ENCODE measurements around the gene STARD3.
A peak's percentile ranks its signal among the peaks of the same experiment; 100 is the strongest.

The STARD3 gene

DNA sequence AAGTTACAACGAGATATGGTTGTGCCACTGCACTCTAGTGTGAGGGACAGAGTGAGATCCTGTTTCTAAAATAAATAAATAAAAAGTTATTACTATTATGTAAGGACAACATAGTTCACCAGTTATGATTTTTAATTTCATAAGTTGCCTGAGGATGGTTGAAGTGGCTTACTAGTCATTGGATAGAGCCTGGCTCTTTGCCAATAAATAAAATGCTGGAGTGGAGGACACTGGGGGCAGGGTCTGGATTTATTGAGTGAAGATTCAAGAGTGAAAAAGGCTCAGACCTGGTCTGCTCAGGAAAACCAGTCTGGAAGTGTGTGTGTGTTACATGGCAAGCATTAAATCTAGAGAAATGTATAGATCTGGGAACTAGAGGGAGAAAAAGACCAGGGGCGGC is 2.1 kb downstream of the STARD3 start:
- DNase-seq: no peak

DNA sequence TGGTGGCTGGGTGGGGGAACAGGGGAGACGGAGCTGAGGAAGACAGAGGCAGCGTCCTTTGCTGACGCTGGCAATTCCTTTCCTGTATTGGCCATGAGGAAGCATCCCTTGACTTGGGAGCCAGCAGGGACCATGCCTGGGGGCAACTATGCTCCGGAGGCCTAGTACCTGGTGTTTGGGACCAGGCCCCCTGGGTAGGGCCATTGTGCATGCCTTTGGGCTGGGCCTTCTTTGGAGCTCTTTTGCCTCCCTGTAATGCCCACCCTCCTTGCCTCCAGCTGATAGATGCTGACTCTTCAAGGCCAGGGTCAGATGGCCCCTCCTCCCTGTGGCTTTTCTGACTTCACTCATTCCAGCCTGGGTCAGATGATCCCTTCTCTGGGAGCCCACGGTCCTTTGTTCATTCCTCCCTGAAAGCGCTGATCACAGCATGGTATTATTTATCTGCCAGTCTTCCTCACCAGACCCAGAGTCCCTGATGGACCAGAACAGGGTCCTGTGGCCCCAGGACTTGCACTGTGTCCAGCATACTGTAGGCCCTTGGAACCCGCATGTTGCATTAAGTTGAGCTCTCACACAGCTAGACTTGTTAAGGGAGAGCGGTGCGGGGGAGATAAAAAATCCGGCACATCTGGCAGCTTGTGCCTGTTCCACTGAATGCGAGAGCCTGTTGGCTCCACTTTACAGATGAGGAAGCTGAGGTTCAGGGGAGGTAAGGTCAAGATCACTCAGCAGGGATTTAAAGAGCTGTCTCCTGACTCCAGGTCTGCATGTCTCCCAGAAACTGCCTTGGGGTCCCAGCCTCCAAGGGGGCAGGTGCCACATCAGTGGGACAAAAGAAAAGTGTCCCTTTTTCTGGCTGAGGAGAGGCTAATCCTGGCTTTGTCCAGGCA is 2.9 kb downstream of the STARD3 start:
- no peak for DNase-seq

GRCh38 chr17:39640591-39641031 is 3.7 kb downstream of the STARD3 start:
- no peak for DNase-seq

- DNase-seq: no peak
Observed at GRCh38 chr17:39641097-39641496, 4.2 kb downstream of the STARD3 start.

DNA sequence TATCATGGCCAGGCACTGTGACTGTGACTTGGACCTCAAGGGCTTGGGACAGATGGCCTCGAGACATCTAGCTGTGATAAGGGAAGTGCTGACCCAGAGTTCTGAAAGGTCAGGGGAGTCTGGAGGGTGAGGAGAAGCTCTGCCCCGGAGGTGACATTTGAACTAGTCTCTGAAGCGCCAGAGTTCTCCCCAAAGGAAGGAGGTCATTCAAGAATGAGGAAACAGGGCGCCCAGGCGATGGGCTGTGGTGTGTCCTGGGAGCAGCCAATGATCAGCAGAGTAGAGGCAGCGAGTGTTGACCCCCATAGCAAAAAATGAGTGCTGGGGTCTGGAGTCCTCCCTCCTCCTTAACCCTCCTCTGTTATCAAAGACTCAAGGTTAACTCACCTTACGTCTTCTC is 4.9 kb downstream of the STARD3 start:
- DNase-seq: no peak

DNA sequence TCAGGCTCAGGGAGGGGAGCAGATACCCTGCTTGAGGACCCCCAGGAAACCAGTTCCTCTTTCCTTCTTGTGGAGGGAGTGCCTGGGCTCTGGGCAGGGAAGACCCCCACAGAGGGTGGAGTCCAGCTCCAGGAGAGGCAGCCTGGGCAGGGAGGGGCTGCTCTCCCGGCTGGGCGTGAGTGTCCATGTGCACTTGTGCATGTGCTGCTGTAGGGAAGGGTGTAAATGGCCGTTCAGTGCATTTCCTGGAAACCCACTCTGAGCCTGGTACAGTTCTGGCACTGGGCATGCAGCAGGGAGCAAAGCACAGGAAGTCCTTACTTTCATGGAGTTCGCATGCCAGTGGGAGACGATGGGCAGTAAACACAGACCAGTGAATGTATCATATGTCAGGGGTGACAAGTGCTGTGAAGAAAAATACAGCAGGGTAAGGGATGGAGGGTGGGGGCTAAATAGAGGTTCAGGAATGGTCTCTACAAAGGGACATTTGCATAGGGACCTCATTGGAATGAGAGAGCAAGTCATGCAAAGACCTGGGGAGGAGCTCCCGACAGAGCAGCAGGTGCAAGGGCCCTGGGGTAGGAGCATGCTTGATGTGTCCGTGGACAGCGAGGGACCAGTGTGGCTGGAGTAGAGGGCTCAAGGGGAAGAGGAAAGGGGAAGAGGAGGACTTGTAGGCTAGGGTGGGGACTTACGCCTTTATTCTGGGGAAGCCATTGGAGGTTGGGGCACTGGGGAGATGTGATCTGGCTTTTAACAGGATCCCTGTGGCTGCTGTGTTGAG is 5.5 kb downstream of the STARD3 start:
- no peak for DNase-seq

DNA sequence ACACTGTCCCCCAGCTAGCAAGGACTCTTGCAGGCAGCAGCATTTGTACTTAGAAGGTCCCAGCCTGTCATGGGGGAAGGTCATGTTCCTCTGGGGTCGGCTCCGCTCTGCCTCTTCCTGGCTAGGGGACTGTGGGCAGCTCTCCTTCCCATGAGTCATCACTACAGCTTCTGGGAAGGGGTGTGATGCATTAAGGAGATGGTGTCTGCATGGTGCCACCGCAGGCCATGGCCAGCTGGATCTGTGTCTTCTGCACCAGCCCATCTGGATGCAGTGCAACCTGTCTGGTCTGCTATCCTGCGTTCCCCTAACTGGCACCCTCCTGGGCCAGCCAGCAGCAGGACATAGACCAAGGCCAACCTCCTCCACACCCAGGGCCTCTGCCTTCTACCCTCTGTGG is 6.3 kb downstream of the STARD3 start:
- peak in 1 of 2 donors; percentile 12 for DNase-seq

DNA sequence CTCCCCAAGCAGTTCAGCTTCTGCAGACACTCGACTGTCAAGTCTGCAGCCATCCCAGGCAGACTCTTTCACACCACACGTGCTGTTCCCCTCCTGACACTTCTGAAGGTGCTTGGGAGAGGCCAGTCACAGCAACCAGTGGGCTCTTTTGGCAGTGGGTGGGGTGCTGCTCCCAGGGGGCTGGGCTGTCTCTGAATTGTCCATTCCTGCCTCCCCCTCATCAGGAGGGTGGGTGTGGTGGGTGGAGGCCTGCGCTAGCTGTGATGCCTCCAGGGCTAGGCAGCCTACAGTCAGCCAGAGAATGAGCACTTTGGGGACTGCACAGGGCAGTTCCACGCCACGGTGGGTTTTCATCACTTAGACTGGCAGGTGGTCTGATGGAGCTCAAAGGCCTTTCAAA is 10.3 kb downstream of the STARD3 start:
- DNase-seq: no peak

DNA sequence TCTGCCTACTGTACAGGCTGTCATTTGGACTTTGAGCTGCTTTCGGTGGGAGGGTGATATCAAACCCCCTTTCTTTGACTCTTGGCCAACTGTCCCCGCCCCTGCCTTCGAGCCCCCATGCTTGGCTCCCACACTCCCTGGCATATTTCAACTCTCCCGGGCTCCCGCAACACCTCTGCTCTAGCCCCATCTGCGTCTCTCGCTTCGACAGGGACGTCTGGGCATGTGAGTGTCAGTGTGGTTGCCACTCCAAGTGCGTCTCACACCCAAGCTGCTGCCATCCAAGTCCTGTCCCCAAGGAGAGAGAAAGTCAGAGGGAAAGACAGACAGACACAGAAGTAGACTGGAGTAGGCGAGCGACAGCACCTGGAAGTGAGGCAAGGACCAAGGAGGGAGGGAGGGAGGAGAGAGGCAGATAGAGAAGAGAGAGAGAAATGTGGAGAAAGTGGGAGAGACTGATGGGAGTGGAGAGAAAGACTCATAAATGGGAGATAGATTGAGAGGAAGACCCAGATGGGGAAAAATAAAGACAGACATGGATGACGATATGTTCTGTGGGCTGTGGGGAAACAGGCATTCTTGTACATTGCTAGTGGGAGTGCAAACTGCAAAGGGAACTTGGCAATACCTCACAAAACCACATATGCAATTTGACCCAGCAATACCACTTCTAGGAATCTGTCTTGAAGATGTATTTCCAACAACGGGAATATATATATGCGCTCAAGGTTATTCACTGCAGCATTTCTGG is 11.8 kb downstream of the STARD3 start:
- DNase-seq: no peak

- DNase-seq: no peak
Observed at GRCh38 chr17:39650121-39650579, 13.2 kb downstream of the STARD3 start.

GRCh38 chr17:39651923-39652586 is 15.1 kb downstream of the STARD3 start:
- DNase-seq: no peak

- no peak for DNase-seq
Observed at GRCh38 chr17:39652587-39653315, 15.8 kb downstream of the STARD3 start.

DNA sequence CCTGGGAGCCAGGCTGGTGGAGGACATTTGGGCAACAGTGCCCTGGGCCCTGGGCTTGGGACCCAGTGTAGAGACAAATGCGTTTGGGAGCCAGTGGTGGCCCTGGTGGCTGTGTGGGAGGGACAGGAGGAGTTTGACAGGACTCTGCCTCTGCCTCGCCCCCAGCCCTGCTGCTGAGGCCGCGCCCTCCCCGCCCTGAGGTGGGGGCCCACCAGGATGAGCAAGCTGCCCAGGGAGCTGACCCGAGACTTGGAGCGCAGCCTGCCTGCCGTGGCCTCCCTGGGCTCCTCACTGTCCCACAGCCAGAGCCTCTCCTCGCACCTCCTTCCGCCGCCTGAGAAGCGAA is 16.3 kb downstream of the STARD3 start:
- no peak for DNase-seq

- DNase-seq: peak in 1 of 2 donors; percentile 31
Observed at GRCh38 chr17:39653662-39654331, 16.9 kb downstream of the STARD3 start.

- DNase-seq: no peak
Observed at GRCh38 chr17:39655105-39655504, 18.2 kb downstream of the STARD3 start.

GRCh38 chr17:39658346-39658745 is 21.4 kb downstream of the STARD3 start:
- no peak for DNase-seq

- no peak for DNase-seq
Observed at GRCh38 chr17:39658760-39659159, 21.8 kb downstream of the STARD3 start.

DNA sequence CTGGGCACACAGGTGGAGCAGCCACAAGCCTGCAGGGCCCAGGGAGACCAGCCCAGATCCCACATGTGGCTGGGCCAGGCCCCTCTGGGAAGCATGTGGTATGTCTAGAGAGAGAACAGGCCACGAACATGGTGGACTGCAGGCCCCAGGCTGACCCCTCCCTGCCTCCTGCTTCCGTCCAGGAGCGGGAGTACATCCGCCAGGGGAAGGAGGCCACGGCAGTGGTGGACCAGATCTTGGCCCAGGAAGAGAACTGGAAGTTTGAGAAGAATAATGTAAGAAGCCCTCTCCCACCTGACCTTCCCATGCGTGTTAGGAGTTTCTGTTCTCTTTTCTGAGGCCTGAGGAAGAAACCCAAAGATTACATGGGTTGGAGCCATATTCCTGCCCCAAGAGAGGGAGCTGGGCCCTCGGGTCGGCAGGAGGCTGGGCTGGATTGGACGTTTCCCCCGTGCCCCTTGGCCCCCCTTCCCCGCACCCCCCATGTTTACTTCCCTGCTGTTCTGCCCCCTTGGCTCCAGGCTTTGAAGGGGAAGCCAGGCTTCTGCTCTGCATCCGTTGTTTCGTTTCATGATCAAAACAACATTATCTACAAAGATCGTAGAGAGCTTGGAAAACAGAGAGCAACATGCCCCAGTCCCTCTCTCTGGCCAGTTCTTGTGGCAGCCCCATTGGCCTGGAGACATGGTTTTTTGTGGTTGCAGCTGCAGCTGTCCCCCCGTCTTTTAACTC is 22.5 kb downstream of the STARD3 start:
- no peak for DNase-seq

DNA sequence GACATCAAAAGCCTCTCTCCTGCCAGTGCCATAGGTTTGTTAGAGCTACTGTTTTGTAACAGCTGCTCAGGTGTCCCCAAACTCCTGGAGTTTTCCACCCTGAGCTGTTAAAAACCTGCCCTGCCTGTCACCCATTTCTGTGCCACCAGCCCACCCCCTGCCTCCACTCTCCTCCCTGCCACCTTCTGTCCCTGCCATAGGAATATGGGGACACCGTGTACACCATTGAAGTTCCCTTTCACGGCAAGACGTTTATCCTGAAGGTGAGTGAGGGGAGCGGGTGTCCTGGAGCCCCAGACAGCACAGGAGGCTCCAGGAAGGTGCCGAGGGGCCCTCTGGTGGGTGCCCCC is 23.0 kb downstream of the STARD3 start:
- DNase-seq: no peak

All from bone marrow (tissue), 2 donors.